CD4-positive, alpha-beta memory T cell (primary cell): ENCODE results near the gene RAB11B. TPM values are rescaled to one million over a fixed set of nuclear protein-coding genes. Genes with fewer than 3 reads are reported as not detected.

Experiments used
- CTCF ChIA-PET: fragments of 350-600 bp; sonication (Branson Sonifier 250); formaldehyde crosslinking; loops from one replicate; lab custom pipeline; 2021; ENCODE audit warnings: inconsistent platforms; ENCODE audit not compliant: partially characterized antibody; lab: Charles Lee
- POLR2A ChIA-PET: fragments of 350-600 bp; sonication (Branson Sonifier 250); formaldehyde crosslinking; loops from one replicate; lab custom pipeline; 2021; ENCODE audit not compliant: partially characterized antibody; lab: Charles Lee
- DNase-seq, 5 donors: peaks; one replicate each; pipeline versions ENCODE4 v3.0.0 to v3.0.0-alpha.2; 2020 to 2022; ENCODE audit warnings: mixed read lengths in 1 of 5
- H3K27ac ChIP-seq: one replicate; pipeline ENCODE4 v1.7.0; 2013; ENCODE audit warnings: low read depth, low read length
- H3K27me3 ChIP-seq: 2 replicates; pipeline ENCODE4 v1.7.0; 2013; ENCODE audit warnings: mild to moderate bottlenecking, low read length, moderate library complexity; ENCODE audit not compliant: insufficient read depth
- H3K36me3 ChIP-seq: 2 replicates; pipeline ENCODE4 v1.7.0; 2013; ENCODE audit warnings: mild to moderate bottlenecking, low read length, moderate library complexity; ENCODE audit not compliant: insufficient read depth
- H3K4me1 ChIP-seq: 2 replicates; pipeline ENCODE4 v1.7.0; 2013; ENCODE audit warnings: mild to moderate bottlenecking, low read length, moderate library complexity; ENCODE audit not compliant: insufficient read depth
- H3K4me3 ChIP-seq, 2 donors: one replicate each; pipeline ENCODE4 v1.7.0; 2013; ENCODE audit warnings: low read length in 2 of 2, mild to moderate bottlenecking in 1 of 2
- H3K9me3 ChIP-seq, 2 donors: one replicate each; pipeline ENCODE4 v1.7.0; 2013; ENCODE audit warnings: low read length in 2 of 2, control low read depth in 1 of 2; ENCODE audit not compliant: control insufficient read depth in 1 of 2
- H3K27ac Mint-ChIP-seq, 7 donors: one replicate each; pipeline ENCODE4 v1.8.0; 2020 to 2021; ENCODE audit warnings: mixed read lengths in 7 of 7, mild to moderate bottlenecking in 6 of 7, inconsistent platforms in 3 of 7, moderate library complexity in 3 of 7
- H3K27me3 Mint-ChIP-seq, 2 donors: one replicate each; pipeline ENCODE4 v1.8.0; 2020 to 2021; ENCODE audit warnings: mixed read lengths in 2 of 2
- H3K36me3 Mint-ChIP-seq, 2 donors: one replicate each; pipeline ENCODE4 v1.8.0; 2020 to 2021; ENCODE audit warnings: mixed read lengths in 2 of 2, inconsistent platforms in 1 of 2, mild to moderate bottlenecking in 1 of 2
- H3K4me1 Mint-ChIP-seq, 4 donors: one replicate each; pipeline ENCODE4 v1.8.0; 2020 to 2021; ENCODE audit warnings: mixed read lengths in 4 of 4, mild to moderate bottlenecking in 1 of 4
- H3K4me3 Mint-ChIP-seq, 8 donors: one replicate each; pipeline ENCODE4 v1.8.0; 2020 to 2021; ENCODE audit warnings: mixed read lengths in 8 of 8, mild to moderate bottlenecking in 7 of 8, moderate library complexity in 6 of 8, inconsistent platforms in 3 of 8
- H3K9me3 Mint-ChIP-seq, 8 donors: one replicate each; pipeline ENCODE4 v1.8.0; 2020 to 2021; ENCODE audit warnings: mixed read lengths in 8 of 8, mild to moderate bottlenecking in 5 of 8, inconsistent platforms in 3 of 8, moderate library complexity in 1 of 8
- intact Hi-C: fragments of 100-400 bp; cut with micrococcal nuclease; formaldehyde crosslinking; loops from one replicate; pipeline ENCODE4 v1.15.1; 2023
- polyA plus RNA-seq, 2 donors: library from polyadenylated mRNA; unstranded; fragments of 300-500 nt; fragmentation: Illumina TruSeq; gene quantifications; one replicate each; pipeline ENCODE4 v1.2.3, GENCODE V29; 2021
- total RNA-seq, 2 experiments: library from RNA; stranded (reverse); gene quantifications; one replicate each; pipeline ENCODE4 v1.2.3, GENCODE V29; 2021

RAB11B gene
- total and polyA plus RNA-seq, 4 experiments from 2014 or later: 40.2 to 109 (median 96.9) TPM

DNA sequence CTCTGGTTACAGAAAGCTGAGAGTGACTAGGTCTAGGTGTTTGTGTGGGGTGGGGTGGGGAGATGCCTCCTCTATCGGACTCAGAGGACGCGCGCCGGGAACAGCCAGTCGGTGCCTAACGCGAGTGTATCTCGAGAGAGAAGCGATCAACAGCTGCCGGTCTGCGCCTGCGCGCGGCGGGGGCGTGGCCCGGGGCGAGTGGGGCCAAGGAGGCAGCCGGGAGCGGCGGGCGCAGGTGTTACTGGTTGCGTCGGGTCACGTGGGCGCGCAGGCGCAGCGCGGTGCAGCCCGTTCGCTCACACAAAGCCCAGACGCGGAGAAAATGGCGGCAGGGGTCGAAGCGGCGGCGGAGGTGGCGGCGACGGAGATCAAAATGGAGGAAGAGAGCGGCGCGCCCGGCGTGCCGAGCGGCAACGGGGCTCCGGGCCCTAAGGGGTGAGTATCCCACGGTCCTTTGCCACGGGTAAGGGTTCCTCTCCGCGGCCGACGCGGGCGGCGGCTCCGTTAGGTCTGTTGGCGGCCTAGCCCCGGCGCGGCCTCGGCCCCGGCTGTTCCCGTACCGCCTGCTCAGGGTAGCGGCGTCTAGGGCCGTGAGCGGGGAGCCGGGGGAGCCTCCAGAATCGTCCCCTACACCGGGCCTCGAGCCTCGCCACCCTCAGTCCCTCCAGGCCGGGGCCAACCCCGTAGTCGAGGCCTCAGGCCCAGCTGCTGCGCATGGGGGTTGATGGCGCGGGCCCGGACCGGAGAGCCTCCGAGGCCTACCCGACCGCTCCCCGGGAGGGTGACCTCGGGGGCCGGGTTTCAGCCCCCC lies 54.7 kb downstream of the RAB11B start, which contains the start of gene HNRNPM:
TSS of gene HNRNPM (plus strand) at position 299 of the 811 bp plus-strand sequence. CDS start at position 323, 24 bp downstream.
- H3K9me3 Mint-ChIP-seq: no peaks in the 10 kb centered on the region

DNA sequence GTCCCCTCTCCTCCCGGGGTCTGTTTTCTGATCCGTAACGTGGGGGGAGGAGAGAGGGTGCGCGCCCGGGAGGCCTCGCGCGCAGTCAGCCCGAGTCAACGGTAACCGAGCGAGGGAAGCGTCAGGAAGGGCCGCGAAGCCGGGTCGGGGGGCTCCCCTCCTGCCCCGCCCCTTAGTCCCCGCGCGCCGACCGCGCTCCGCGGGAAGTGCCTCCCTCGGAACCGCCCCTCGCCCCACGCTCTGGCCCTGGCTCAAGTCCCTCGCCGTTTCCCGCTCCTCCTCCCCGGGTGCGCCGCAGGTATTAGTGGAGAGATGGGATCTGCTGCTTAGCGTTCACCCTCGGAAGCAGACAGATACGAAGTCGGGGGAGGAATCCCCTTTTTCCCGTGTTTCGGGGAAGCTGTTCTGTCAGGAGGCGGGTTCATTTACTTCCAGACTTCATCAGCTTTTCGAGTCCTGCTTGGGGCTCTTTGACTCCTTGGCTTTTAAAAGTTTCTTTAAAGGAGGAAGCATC lies 55.4 kb downstream of the RAB11B start:
- H3K4me3 Mint-ChIP-seq: peak overlapping the region; percentile 86 to 96 (median 92)
- intact Hi-C loops: loop anchor here (2.0 kb wide), 1 partner anchor 69 kb away; the partner anchor contains the start of gene ZNF414

More for the DNA sequence above, 54.7 kb downstream of the RAB11B start, which contains the start of gene HNRNPM:
- POLR2A ChIA-PET: interaction anchor here (0.6 to 4.0 kb wide), 20 partner anchors 9 to 815 kb away, joined by 3 to 52 read pairs (median 4); partner anchors contain the start of genes MARCHF2, MYO1F, NDUFA7 and PET100
- no peaks in the 10 kb centered on the region for H3K27me3 Mint-ChIP-seq
- H3K4me1 Mint-ChIP-seq: peaks cover 28 to 51% (median 36%) of the 10 kb centered on the region in 4 donors
- peaks cover 18 to 34% of the 10 kb centered on the region in 2 donors for H3K36me3 Mint-ChIP-seq
- CTCF ChIA-PET: interaction anchor here (1.2 to 2.3 kb wide), 6 partner anchors 28 to 135 kb away, joined by 3 to 21 read pairs (median 6); partner anchors contain the start of gene MARCHF2
- DNase-seq: peak; percentile 99 to 100 (median 100)
- H3K27me3 ChIP-seq: no peaks in the 10 kb centered on the region
- peak within 1 kb of the TSS; percentile 91 to 99 (median 98) for H3K27ac Mint-ChIP-seq
- peaks cover 41% of the 10 kb centered on the region for H3K4me1 ChIP-seq
- H3K36me3 ChIP-seq: peaks cover 15% of the 10 kb centered on the region
- intact Hi-C loops: loop anchor here (1.0 to 2.0 kb wide), 4 partner anchors 32 to 137 kb away; partner anchors contain the start of genes CD320, MARCHF2, RAB11B and ZNF414
- no peaks in the 10 kb centered on the region for H3K9me3 ChIP-seq
- H3K27ac ChIP-seq: peak within 1 kb of the TSS; percentile 99
- H3K4me3 Mint-ChIP-seq: peak within 1 kb of the TSS; percentile 95 to 99 (median 97)
- peak within 1 kb of the TSS; percentile 26 to 85 for H3K4me3 ChIP-seq

DNA sequence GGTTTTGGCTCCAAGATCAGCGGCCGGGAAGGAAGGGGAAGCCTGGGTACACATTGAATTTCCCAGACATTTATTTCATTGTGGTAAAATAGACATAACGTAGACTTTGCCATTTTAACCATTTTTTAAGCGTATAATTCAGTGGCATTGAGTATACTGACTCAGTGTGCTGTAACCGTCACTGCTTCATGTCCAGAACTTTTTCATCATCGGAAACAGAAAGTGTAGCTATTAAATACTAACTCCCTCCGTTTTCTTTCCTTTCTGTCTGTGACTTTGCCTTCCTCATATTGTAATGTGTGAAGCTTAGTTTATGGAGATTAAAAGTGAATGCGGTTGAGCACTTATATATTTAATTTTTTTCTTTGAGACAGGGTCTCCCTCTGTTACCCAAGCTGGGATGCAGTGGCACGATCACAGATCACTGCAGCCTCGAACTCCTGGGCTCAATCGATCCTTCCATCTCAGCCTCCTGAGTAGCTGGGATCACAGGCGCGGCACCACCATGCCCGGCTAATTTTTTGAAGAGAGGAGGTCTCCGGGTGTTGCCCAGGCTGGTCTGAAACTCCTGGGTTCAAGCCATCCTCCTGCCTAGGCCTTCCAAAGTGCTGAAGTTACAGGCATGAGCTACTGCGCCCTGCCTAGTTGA lies 56.0 kb downstream of the RAB11B start:
- Histone ChIP-seq H3K9me3 (no peaks in the 10 kb centered on the region), H3K36me3 (peaks cover 15% of the 10 kb centered on the region), H3K27me3 (no peaks in the 10 kb centered on the region), H3K4me3 (peak overlapping the region; percentile 24 to 85), H3K27ac (peak overlapping the region; percentile 99), H3K4me1 (peaks cover 49% of the 10 kb centered on the region)
- no peak for DNase-seq
- H3K9me3 Mint-ChIP-seq: no peaks in the 10 kb centered on the region
- H3K4me1 Mint-ChIP-seq: peaks cover 33 to 60% (median 45%) of the 10 kb centered on the region in 4 donors
- H3K36me3 Mint-ChIP-seq: peaks cover 18 to 38% of the 10 kb centered on the region in 2 donors
- no peaks in the 10 kb centered on the region for H3K27me3 Mint-ChIP-seq
- ChIA-PET CTCF (interaction anchor here (0.6 to 2.7 kb wide), 5 partner anchors 10 to 722 kb away, joined by 3 to 11 read pairs (median 3); partner anchors contain the start of gene MARCHF2), POLR2A (interaction anchor here (0.6 to 4.0 kb wide), 8 partner anchors 9 to 92 kb away, joined by 3 to 52 read pairs (median 4); partner anchors contain the start of genes MARCHF2 and ZNF414)
- H3K27ac Mint-ChIP-seq: peak overlapping the region; percentile 89 to 95 (median 93)
- peak overlapping the region; percentile 86 to 96 (median 92) for H3K4me3 Mint-ChIP-seq
- intact Hi-C loops: no loop called here

More for the DNA sequence above, 55.4 kb downstream of the RAB11B start:
- Histone ChIP-seq H3K4me1 (peaks cover 46% of the 10 kb centered on the region), H3K36me3 (peaks cover 15% of the 10 kb centered on the region), H3K27ac (peak overlapping the region; percentile 99), H3K4me3 (peak overlapping the region; percentile 24 to 85), H3K9me3 (no peaks in the 10 kb centered on the region), H3K27me3 (no peaks in the 10 kb centered on the region)
- CTCF ChIA-PET: interaction anchor here (0.7 to 2.7 kb wide), 4 partner anchors 10 to 133 kb away, joined by 3 to 11 read pairs (median 4); partner anchors contain the start of gene MARCHF2
- H3K27me3 Mint-ChIP-seq: no peaks in the 10 kb centered on the region
- peak; percentile 27 to 54 (median 28) for DNase-seq
- H3K9me3 Mint-ChIP-seq: no peaks in the 10 kb centered on the region
- H3K4me1 Mint-ChIP-seq: peaks cover 32 to 56% (median 41%) of the 10 kb centered on the region in 4 donors
- peaks cover 18 to 37% of the 10 kb centered on the region in 2 donors for H3K36me3 Mint-ChIP-seq
- peak overlapping the region; percentile 89 to 95 (median 93) for H3K27ac Mint-ChIP-seq
- POLR2A ChIA-PET: interaction anchor here (0.6 to 4.0 kb wide), 11 partner anchors 10 to 131 kb away, joined by 3 to 52 read pairs (median 7); partner anchors contain the start of genes MARCHF2, MYO1F, NDUFA7 and RAB11B

DNA sequence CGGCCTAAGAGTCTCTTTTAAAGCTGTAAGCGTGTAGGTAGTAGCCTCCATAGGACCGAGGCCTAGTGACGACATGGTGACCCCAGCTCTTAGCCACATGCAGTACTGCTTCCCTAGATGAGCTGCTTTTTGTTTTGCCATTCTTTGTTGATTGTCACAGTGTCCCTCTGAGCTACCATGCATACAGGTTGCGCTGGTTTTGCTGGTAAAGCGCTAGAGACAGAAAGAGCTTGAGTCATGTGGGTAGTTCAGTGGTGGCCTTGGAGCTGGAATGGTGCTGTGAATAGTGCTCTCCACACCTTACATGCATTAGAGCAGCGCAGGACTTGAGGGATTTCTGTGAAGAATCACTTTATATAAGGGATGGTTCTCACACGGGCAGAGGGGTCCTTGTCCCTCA lies 59.7 kb downstream of the RAB11B start:
- Mint-ChIP-seq H3K4me3 (peak overlapping the region; percentile 28 to 74 (median 62)), H3K9me3 (no peaks in the 10 kb centered on the region), H3K4me1 (peaks cover 53 to 89% (median 72%) of the 10 kb centered on the region in 4 donors), H3K27me3 (no peaks in the 10 kb centered on the region), H3K27ac (peak overlapping the region in 6 of 7 donors; percentile 19 to 75 (median 52)), H3K36me3 (peaks cover 22 to 61% of the 10 kb centered on the region in 2 donors)
- Histone ChIP-seq H3K36me3 (peaks cover 23% of the 10 kb centered on the region), H3K4me1 (peaks cover 85% of the 10 kb centered on the region), H3K4me3 (no peak overlapping the region), H3K27ac (peak overlapping the region; percentile 26), H3K9me3 (no peaks in the 10 kb centered on the region), H3K27me3 (no peaks in the 10 kb centered on the region)
- DNase-seq: no peak
- ChIA-PET CTCF (interaction anchor here (0.8 to 4.9 kb wide), 4 partner anchors 37 to 166 kb away, joined by 4 to 18 read pairs (median 4); partner anchors contain the start of genes MARCHF2 and MYO1F), POLR2A (interaction anchor here (1.0 to 2.7 kb wide), 4 partner anchors 36 to 129 kb away, joined by 3 to 11 read pairs (median 6); partner anchors contain the start of gene MARCHF2)
- intact Hi-C loops: no loop called here

DNA sequence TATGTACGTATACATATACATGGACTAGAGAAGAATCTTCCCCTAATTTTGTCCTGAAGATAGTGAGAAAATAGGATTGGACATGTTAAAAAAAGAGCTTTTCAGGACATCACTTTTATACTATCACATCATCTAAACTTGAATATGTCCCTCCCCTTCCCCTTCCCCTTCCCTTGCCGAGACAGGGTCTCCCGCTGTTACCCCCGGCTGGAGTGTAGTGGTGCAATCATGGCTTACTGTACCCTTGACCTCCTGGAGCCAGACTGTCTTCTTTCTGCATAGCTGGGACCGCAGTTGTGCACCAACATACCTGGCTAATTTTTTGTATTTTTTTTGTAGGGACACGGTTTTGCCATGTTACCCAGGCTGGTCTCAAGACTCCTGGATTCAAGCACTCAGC lies 61.2 kb downstream of the RAB11B start:
- Mint-ChIP-seq H3K4me3 (peak overlapping the region; percentile 21 to 78 (median 61)), H3K27me3 (no peaks in the 10 kb centered on the region), H3K9me3 (no peaks in the 10 kb centered on the region), H3K4me1 (peaks cover 59 to 93% (median 79%) of the 10 kb centered on the region in 4 donors), H3K36me3 (peaks cover 25 to 66% of the 10 kb centered on the region in 2 donors), H3K27ac (peak overlapping the region in 3 of 7 donors; percentile 33 to 78 (median 53))
- ChIA-PET POLR2A (interaction anchor here (1.1 to 1.5 kb wide), 3 partner anchors 12 to 118 kb away, joined by 3 read pairs; no protein-coding TSS in a partner anchor), CTCF (interaction anchor here (4.9 kb wide), 1 partner anchor 127 kb away, joined by 18 read pairs; the partner anchor contains the start of gene MYO1F)
- Histone ChIP-seq H3K4me1 (peaks cover 87% of the 10 kb centered on the region), H3K27me3 (no peaks in the 10 kb centered on the region), H3K27ac (no peak overlapping the region), H3K36me3 (peaks cover 37% of the 10 kb centered on the region), H3K9me3 (no peaks in the 10 kb centered on the region), H3K4me3 (no peak overlapping the region)
- intact Hi-C loops: no loop called here
- no peak for DNase-seq

DNA sequence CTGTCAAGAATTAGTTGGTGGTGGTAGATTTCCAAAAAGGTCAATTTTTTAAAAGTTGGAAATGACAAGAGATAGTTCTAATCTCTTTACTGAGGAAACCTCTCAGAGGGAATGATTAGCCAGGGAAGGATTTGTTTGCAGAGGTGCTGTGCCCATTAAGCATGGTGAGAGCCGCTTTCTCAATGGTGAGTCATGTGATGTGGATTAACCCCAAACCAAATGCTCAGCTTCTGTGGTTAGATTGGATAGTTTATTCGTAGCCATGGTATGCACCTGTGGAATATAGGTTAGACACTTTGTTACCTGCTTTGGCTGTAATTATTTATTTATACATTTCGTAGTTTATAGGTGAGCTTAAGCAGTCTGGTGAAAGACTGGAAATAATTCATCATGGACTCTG lies 61.7 kb downstream of the RAB11B start:
- H3K4me1 ChIP-seq: peaks cover 87% of the 10 kb centered on the region
- Mint-ChIP-seq H3K9me3 (no peaks in the 10 kb centered on the region), H3K4me1 (peaks cover 61 to 93% (median 80%) of the 10 kb centered on the region in 4 donors), H3K36me3 (peaks cover 26 to 68% of the 10 kb centered on the region in 2 donors), H3K27me3 (no peaks in the 10 kb centered on the region), H3K4me3 (peak overlapping the region; percentile 21 to 78 (median 61)), H3K27ac (peak overlapping the region in 2 of 7 donors; percentile 35 to 78)
- H3K4me3 ChIP-seq: no peak overlapping the region
- peak in 2 of 5 donors; percentile 29 to 59 for DNase-seq
- CTCF ChIA-PET: interaction anchor here (4.9 kb wide), 1 partner anchor 127 kb away, joined by 18 read pairs; the partner anchor contains the start of gene MYO1F
- intact Hi-C loops: no loop called here
- H3K9me3 ChIP-seq: no peaks in the 10 kb centered on the region
- peaks cover 37% of the 10 kb centered on the region for H3K36me3 ChIP-seq
- H3K27me3 ChIP-seq: no peaks in the 10 kb centered on the region
- no peak overlapping the region for H3K27ac ChIP-seq
- POLR2A ChIA-PET: interaction anchor here (1.1 to 1.5 kb wide), 3 partner anchors 12 to 117 kb away, joined by 3 read pairs; no protein-coding TSS in a partner anchor
